Activated naive CD4-positive, alpha-beta T cell treated with anti-CD3 and anti-CD28 coated beads for 36 hours (primary cell): ENCODE measurements around the gene ARHGAP27. TPM values are rescaled to one million over a fixed set of nuclear protein-coding genes. Genes with fewer than 3 reads are reported as not detected.
"Not testable (repeated sequence)": the region's sequence is repeated elsewhere in the genome, so short reads cannot be mapped to it uniquely, and the experiment has no call there.

Experiments
- CTCF ChIA-PET: fragments of 350-600 bp; sonication (Branson Sonifier 250); formaldehyde crosslinking; loops from one replicate; lab custom pipeline; 2021; ENCODE audit warnings: antibody characterized with exemption; lab: Charles Lee
- DNase-seq: peaks from one replicate; pipeline ENCODE4 v3.0.0-alpha.2; 2020
- H3K27ac Mint-ChIP-seq: one replicate; pipeline ENCODE4 v1.8.0; 2021; ENCODE audit warnings: mild to moderate bottlenecking, mixed read lengths
- H3K27me3 Mint-ChIP-seq: one replicate; pipeline ENCODE4 v1.8.0; 2021; ENCODE audit warnings: low read depth, mixed read lengths
- H3K36me3 Mint-ChIP-seq: one replicate; pipeline ENCODE4 v1.8.0; 2021; ENCODE audit warnings: low read depth, mixed read lengths
- H3K4me1 Mint-ChIP-seq: one replicate; pipeline ENCODE4 v1.8.0; 2021; ENCODE audit warnings: low read depth, mixed read lengths
- H3K4me3 Mint-ChIP-seq: one replicate; pipeline ENCODE4 v1.8.0; 2021; ENCODE audit warnings: mild to moderate bottlenecking, moderate library complexity, mixed read lengths
- H3K9me3 Mint-ChIP-seq: one replicate; pipeline ENCODE4 v1.8.0; 2021; ENCODE audit warnings: mixed read lengths
- intact Hi-C: fragments of 100-400 bp; cut with micrococcal nuclease; formaldehyde crosslinking; loops from one replicate; pipeline ENCODE4 v1.15.1; 2023
- total RNA-seq, 2 experiments: library from RNA; stranded (reverse); gene quantifications; one replicate each; pipeline ENCODE4 v1.2.3, GENCODE V29; 2021

ARHGAP27 gene
- 10 to 100 TPM; 39.5 to 41.3 TPM for total RNA-seq

GRCh38 chr17:45432405-45433158, at the start of gene ARHGAP27:
TSS of gene ARHGAP27 (minus strand) at chr17:45432870. CDS start at chr17:45430279, 2,591 bp downstream.
- H3K27ac Mint-ChIP-seq: no peak within 1 kb of the TSS
- CTCF ChIA-PET: interaction anchor here (0.6 kb wide), 1 partner anchor 20 kb away, joined by 3 read pairs; no protein-coding TSS in a partner anchor
- intact Hi-C loops: no loop called here

GRCh38 chr17:45482317-45482716, 49.6 kb upstream of the ARHGAP27 start:
- DNase-seq, H3K27me3 Mint-ChIP-seq, H3K27ac Mint-ChIP-seq, H3K9me3 Mint-ChIP-seq, H3K36me3 Mint-ChIP-seq, H3K4me3 Mint-ChIP-seq, intact Hi-C loops, CTCF ChIA-PET: not testable (repeated sequence)
- H3K4me1 Mint-ChIP-seq: peaks cover 13% of the 10 kb centered on the region

More at GRCh38 chr17:45432405-45433158, at the start of gene ARHGAP27:
- peak within 1 kb of the TSS; percentile 78 for H3K4me3 Mint-ChIP-seq
- peaks cover 5% of the 10 kb centered on the region for H3K27me3 Mint-ChIP-seq
- peak; percentile 60 for DNase-seq
- H3K9me3 Mint-ChIP-seq: no peaks in the 10 kb centered on the region
- peaks cover 18% of the 10 kb centered on the region for H3K4me1 Mint-ChIP-seq
- no peaks in the 10 kb centered on the region for H3K36me3 Mint-ChIP-seq

- CTCF ChIA-PET, H3K4me3 Mint-ChIP-seq, H3K36me3 Mint-ChIP-seq, intact Hi-C loops, DNase-seq, H3K9me3 Mint-ChIP-seq, H3K27me3 Mint-ChIP-seq, H3K4me1 Mint-ChIP-seq, H3K27ac Mint-ChIP-seq: not testable (repeated sequence)
These were observed 42.8 kb upstream of the ARHGAP27 start for GRCh38 chr17:45475436-45475835.

- H3K4me3 Mint-ChIP-seq, CTCF ChIA-PET, H3K9me3 Mint-ChIP-seq, H3K4me1 Mint-ChIP-seq, H3K27ac Mint-ChIP-seq, intact Hi-C loops, H3K36me3 Mint-ChIP-seq, H3K27me3 Mint-ChIP-seq, DNase-seq: not testable (repeated sequence)
These were observed 39.6 kb upstream of the ARHGAP27 start for GRCh38 chr17:45472249-45472648.

GRCh38 chr17:45469204-45469563, 36.5 kb upstream of the ARHGAP27 start:
- H3K4me3 Mint-ChIP-seq, CTCF ChIA-PET, H3K27me3 Mint-ChIP-seq: not testable (repeated sequence)

GRCh38 chr17:45468293-45469203, 35.9 kb upstream of the ARHGAP27 start:
- H3K4me1 Mint-ChIP-seq, DNase-seq, H3K9me3 Mint-ChIP-seq, CTCF ChIA-PET, H3K36me3 Mint-ChIP-seq, intact Hi-C loops, H3K27ac Mint-ChIP-seq, H3K27me3 Mint-ChIP-seq, H3K4me3 Mint-ChIP-seq: not testable (repeated sequence)

More at GRCh38 chr17:45469204-45469563, 36.5 kb upstream of the ARHGAP27 start:
- DNase-seq, H3K36me3 Mint-ChIP-seq, H3K27ac Mint-ChIP-seq, intact Hi-C loops, H3K4me1 Mint-ChIP-seq, H3K9me3 Mint-ChIP-seq: not testable (repeated sequence)

- peak; percentile 66 for DNase-seq
- H3K4me3 Mint-ChIP-seq, intact Hi-C loops, H3K36me3 Mint-ChIP-seq, CTCF ChIA-PET, H3K27me3 Mint-ChIP-seq, H3K9me3 Mint-ChIP-seq: not testable (repeated sequence)
- Mint-ChIP-seq H3K4me1 (peaks cover 11% of the 10 kb centered on the region), H3K27ac (peak overlapping the region; percentile 54)
These were observed 29.1 kb upstream of the ARHGAP27 start for GRCh38 chr17:45461524-45462327.

- DNase-seq, H3K4me3 Mint-ChIP-seq, H3K27ac Mint-ChIP-seq, H3K27me3 Mint-ChIP-seq, CTCF ChIA-PET, H3K36me3 Mint-ChIP-seq, H3K9me3 Mint-ChIP-seq, intact Hi-C loops: not testable (repeated sequence)
- H3K4me1 Mint-ChIP-seq: peaks cover 11% of the 10 kb centered on the region
These were observed 27.8 kb upstream of the ARHGAP27 start for GRCh38 chr17:45460422-45460821.

GRCh38 chr17:45454341-45454740, 21.7 kb upstream of the ARHGAP27 start:
- CTCF ChIA-PET, DNase-seq, intact Hi-C loops, H3K36me3 Mint-ChIP-seq, H3K27ac Mint-ChIP-seq, H3K27me3 Mint-ChIP-seq, H3K4me1 Mint-ChIP-seq, H3K4me3 Mint-ChIP-seq, H3K9me3 Mint-ChIP-seq: not testable (repeated sequence)

- DNase-seq, CTCF ChIA-PET, H3K9me3 Mint-ChIP-seq, H3K27ac Mint-ChIP-seq, H3K27me3 Mint-ChIP-seq, H3K36me3 Mint-ChIP-seq, intact Hi-C loops, H3K4me3 Mint-ChIP-seq, H3K4me1 Mint-ChIP-seq: not testable (repeated sequence)
These were observed 21.1 kb upstream of the ARHGAP27 start for GRCh38 chr17:45453731-45454130.

- H3K4me3 Mint-ChIP-seq, H3K27ac Mint-ChIP-seq, intact Hi-C loops, H3K27me3 Mint-ChIP-seq, H3K36me3 Mint-ChIP-seq, H3K4me1 Mint-ChIP-seq, CTCF ChIA-PET, H3K9me3 Mint-ChIP-seq, DNase-seq: not testable (repeated sequence)
These were observed 20.5 kb upstream of the ARHGAP27 start for GRCh38 chr17:45453225-45453534.
